Activated CD4-positive, alpha-beta T cell treated with anti-CD3 and anti-CD28 coated beads, Interleukin-2, amount 10 ng/mL, durations not matched to agents 24 days and 14 days (primary cell): Measurements from ENCODE around the gene OR6P1. TPM values are rescaled to one million over a fixed set of nuclear protein-coding genes. Genes with fewer than 3 reads are reported as not detected.

Experiments
- DNase-seq: peaks from one replicate; pipeline ENCODE4 v3.0.0; 2022
- H3K27ac Mint-ChIP-seq: one replicate; pipeline ENCODE4 v1.8.0; 2022; ENCODE audit warnings: mild to moderate bottlenecking, mixed read lengths
- H3K27me3 Mint-ChIP-seq: one replicate; pipeline ENCODE4 v1.8.0; 2022; ENCODE audit warnings: mixed read lengths
- H3K36me3 Mint-ChIP-seq: one replicate; pipeline ENCODE4 v1.8.0; 2022; ENCODE audit warnings: low read depth, mild to moderate bottlenecking, mixed read lengths
- H3K4me1 Mint-ChIP-seq: one replicate; pipeline ENCODE4 v1.8.0; 2021; ENCODE audit warnings: mixed read lengths
- H3K4me3 Mint-ChIP-seq: one replicate; pipeline ENCODE4 v1.8.0; 2022; ENCODE audit warnings: mild to moderate bottlenecking, moderate library complexity, mixed read lengths
- H3K9me3 Mint-ChIP-seq: one replicate; pipeline ENCODE4 v1.8.0; 2021; ENCODE audit warnings: mixed read lengths
- intact Hi-C: fragments of 100-400 bp; cut with micrococcal nuclease; formaldehyde crosslinking; loops from one replicate; pipeline ENCODE4 v1.15.1; 2023
- total RNA-seq: library from RNA; stranded (reverse); gene quantifications from 2 replicates; pipeline ENCODE4 v1.2.3, GENCODE V29; 2022

The OR6P1 gene
- total RNA-seq, 1 donor from 2014 or later: not detected

DNA sequence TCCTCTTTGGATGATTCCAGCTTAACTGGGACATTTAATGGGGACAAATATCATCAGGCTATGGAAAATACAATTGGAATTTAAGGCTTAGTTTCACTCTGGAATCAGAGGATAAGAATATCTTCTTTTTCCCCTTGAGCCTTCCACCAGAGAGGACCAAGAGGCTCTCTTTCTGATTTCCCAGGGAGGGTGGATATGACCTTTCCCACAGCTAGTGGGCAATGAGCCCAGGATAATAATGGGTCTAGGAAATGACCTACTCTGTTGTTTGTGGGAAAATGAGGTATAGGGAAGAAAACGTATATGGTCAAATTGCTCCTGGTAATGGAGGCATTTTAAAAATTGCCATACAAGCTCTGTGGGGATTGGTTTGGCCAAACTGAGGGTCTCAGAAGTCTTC, 18.1 kb downstream of the OR6P1 start:
- H3K4me3 Mint-ChIP-seq: no peak overlapping the region
- H3K9me3 Mint-ChIP-seq: no peaks in the 10 kb centered on the region
- no peaks in the 10 kb centered on the region for H3K36me3 Mint-ChIP-seq
- intact Hi-C loops: no loop called here
- no peaks in the 10 kb centered on the region for H3K4me1 Mint-ChIP-seq
- DNase-seq: no peak
- H3K27me3 Mint-ChIP-seq: peaks cover 9% of the 10 kb centered on the region
- no peak overlapping the region for H3K27ac Mint-ChIP-seq

DNA sequence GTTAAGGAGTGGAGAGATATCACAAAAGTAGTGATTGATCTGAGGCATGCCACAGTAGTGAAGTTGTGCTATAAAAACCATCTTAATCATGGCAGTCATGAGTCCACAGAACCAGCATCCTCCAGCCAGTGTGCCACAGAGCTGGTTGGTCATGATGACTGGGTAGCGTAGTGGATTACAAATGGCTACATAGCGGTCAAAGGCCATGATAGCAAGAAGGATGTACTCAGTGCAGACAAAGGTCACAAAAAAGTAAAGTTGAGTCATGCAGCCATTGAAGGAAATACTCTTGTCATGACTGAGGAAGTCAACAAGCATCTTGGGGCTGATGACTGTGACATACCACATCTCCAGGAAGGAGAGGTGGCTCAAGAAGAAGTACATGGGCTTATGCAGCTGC, 22.8 kb downstream of the OR6P1 start:
- H3K27ac Mint-ChIP-seq: no peak overlapping the region

DNA sequence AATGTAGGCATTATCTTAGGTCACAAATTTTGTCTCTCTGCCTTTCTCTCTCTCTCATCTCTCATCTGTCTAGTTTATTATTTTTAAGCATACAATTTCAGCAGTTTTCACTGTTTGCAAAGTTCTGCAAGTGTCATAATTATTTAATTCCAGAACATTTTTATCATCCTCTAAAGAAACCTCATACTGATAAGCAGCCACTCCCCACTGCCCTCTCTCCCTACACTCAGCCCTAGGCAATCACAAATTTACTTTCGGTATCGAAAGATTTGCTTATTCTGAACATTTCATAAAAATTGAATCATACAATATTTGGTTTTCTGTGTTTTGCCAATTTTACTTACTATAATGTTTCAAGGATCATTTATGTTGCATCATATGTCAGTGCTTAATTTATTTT, 32.8 kb downstream of the OR6P1 start:
- Mint-ChIP-seq H3K27ac (no peak overlapping the region), H3K36me3 (no peaks in the 10 kb centered on the region), H3K9me3 (no peaks in the 10 kb centered on the region), H3K27me3 (peaks cover 10% of the 10 kb centered on the region), H3K4me3 (no peak overlapping the region), H3K4me1 (no peaks in the 10 kb centered on the region)
- DNase-seq: no peak
- intact Hi-C loops: no loop called here

More for the DNA sequence above, 22.8 kb downstream of the OR6P1 start:
- no peaks in the 10 kb centered on the region for H3K36me3 Mint-ChIP-seq
- intact Hi-C loops: no loop called here
- no peaks in the 10 kb centered on the region for H3K4me1 Mint-ChIP-seq
- H3K27me3 Mint-ChIP-seq: peaks cover 3% of the 10 kb centered on the region
- no peak for DNase-seq
- no peak overlapping the region for H3K4me3 Mint-ChIP-seq
- no peaks in the 10 kb centered on the region for H3K9me3 Mint-ChIP-seq

DNA sequence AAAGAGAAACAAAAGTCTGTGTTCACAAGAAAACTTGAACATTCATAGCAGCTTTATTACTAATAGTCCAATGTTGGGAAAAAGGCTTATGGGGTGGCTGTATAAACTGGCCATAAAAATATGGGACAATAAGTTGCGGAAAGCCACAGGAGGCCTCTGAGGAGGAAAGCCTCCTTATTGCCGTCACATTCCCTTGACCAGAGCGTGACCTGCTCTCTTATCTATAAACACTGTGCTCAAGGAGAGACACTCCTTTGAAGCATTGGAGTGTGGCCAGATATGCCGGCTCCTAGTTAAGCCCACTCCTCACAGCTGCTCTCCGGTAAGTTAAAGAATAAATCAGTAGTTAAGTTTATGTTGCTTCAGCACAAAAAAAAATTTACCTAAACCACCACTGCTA, 35.9 kb downstream of the OR6P1 start:
- Mint-ChIP-seq H3K27ac (no peak overlapping the region), H3K36me3 (no peaks in the 10 kb centered on the region)
- DNase-seq: no peak

DNA sequence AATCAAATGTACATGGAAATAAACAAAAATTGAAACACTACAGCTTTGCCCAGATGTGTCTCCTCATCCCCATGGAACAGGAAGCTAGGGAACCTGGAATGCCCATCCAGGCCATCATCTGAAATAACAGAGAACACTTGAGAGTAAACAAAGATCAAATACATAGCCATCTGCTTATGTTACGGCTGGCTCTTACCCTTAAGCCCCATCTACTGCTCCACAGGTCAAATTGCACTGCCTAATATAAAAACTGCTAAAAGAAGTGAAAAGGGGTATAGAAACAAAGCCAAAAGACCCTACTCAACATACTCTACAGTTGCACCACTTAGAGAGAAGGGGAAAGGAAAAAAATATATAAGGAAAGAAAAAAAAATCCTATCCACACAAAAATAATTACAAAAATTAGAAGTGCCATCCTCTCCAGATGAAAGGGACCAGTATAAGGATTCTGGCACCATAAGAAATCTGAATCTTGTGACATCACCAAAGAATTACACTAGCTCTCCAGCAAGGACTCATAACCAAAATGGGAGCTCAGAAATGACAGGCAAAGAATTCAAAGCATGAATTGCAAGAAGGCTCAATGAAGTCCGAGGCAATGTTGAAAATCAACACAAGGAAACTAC, 43.1 kb downstream of the OR6P1 start:
- no peak for DNase-seq
- peaks cover 3% of the 10 kb centered on the region for H3K27me3 Mint-ChIP-seq
- intact Hi-C loops: no loop called here
- H3K36me3 Mint-ChIP-seq: no peaks in the 10 kb centered on the region
- no peak overlapping the region for H3K4me3 Mint-ChIP-seq
- H3K4me1 Mint-ChIP-seq: no peaks in the 10 kb centered on the region
- peaks cover 12% of the 10 kb centered on the region for H3K9me3 Mint-ChIP-seq
- no peak overlapping the region for H3K27ac Mint-ChIP-seq

More for the DNA sequence above, 35.9 kb downstream of the OR6P1 start:
- no peak overlapping the region for H3K4me3 Mint-ChIP-seq
- intact Hi-C loops: no loop called here
- no peaks in the 10 kb centered on the region for H3K4me1 Mint-ChIP-seq
- peaks cover 12% of the 10 kb centered on the region for H3K27me3 Mint-ChIP-seq
- H3K9me3 Mint-ChIP-seq: no peaks in the 10 kb centered on the region

DNA sequence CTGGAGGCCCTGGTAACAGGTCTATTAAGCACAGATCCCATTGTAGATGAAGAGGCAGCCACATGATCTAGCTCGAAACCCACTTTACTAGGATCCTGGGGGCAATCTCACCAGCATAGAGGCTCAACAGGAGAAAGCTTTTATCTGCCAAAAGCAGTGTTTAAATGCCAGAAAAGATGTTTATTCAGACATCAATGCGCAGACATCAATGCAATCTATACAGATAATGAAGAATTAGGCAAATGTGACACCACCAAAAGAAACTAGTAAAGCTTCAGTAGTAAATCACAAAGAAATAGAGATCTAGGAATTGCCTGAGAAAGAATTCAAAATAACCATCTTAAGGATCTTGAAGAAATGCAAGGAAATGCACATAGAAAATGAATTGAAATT, 48.7 kb downstream of the OR6P1 start:
- Mint-ChIP-seq H3K27me3 (peaks cover 2% of the 10 kb centered on the region), H3K9me3 (peaks cover 12% of the 10 kb centered on the region), H3K4me1 (no peaks in the 10 kb centered on the region), H3K27ac (no peak overlapping the region), H3K4me3 (no peak overlapping the region), H3K36me3 (no peaks in the 10 kb centered on the region)
- intact Hi-C loops: no loop called here
- no peak for DNase-seq

DNA sequence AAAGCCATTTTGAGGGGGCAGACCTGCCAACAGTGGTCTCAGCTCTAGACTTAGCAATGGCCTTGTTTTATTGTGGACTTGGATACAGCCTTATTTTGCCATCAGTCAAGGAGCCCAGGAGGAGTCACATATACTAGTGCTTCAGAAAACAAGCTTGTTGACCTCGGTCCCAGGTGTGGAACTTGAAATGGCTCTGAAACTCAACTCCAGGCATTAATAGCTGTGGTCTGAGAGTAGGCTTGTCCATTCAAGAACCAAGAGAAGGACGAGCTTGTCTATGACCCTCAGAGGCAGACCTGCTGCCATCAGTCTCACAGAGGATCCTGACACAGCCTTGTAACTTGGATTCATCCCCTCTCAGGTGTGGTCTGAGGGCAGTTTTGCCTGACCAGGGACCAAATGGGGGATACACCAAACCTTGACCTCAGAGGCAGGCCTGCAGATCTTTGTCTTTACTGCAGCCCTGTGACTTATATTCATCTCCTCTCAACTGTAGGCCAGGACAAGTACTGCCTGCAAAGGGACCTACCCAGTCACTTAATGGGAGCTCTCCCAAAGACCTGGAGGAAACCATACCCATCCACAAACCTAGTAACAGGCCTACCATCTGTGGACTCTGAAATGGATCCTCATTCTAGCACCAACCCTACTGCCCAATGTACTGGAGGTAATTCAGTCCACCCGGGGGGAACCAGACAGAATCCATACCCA, 49.3 kb downstream of the OR6P1 start:
- no peaks in the 10 kb centered on the region for H3K36me3 Mint-ChIP-seq
- H3K27ac Mint-ChIP-seq: no peak overlapping the region
- peaks cover 2% of the 10 kb centered on the region for H3K27me3 Mint-ChIP-seq
- no peak for DNase-seq
- H3K4me1 Mint-ChIP-seq: no peaks in the 10 kb centered on the region
- intact Hi-C loops: no loop called here
- peaks cover 12% of the 10 kb centered on the region for H3K9me3 Mint-ChIP-seq
- H3K4me3 Mint-ChIP-seq: no peak overlapping the region

DNA sequence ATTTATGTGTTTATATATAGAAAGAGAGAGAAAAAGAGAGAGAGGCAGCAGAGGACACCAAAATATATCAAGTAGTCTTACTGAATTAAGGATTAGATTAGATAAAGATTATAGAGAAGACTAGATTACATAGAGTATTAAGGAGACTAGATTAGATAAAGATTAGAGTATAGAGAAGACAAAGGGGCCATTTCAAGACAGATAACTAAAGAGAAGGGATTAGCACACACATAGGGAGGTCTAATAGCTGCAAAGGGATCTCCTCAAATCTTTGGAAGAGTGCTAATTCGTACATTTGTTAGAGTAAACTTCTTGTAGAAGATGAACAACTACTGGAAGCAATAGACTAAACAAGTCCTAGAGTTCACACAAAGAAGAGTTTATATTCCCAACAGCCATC, 50.4 kb downstream of the OR6P1 start:
- intact Hi-C loops: no loop called here
- Mint-ChIP-seq H3K4me3 (no peak overlapping the region), H3K27ac (no peak overlapping the region), H3K27me3 (peaks cover 2% of the 10 kb centered on the region), H3K4me1 (no peaks in the 10 kb centered on the region), H3K36me3 (no peaks in the 10 kb centered on the region), H3K9me3 (peaks cover 10% of the 10 kb centered on the region)
- DNase-seq: no peak

DNA sequence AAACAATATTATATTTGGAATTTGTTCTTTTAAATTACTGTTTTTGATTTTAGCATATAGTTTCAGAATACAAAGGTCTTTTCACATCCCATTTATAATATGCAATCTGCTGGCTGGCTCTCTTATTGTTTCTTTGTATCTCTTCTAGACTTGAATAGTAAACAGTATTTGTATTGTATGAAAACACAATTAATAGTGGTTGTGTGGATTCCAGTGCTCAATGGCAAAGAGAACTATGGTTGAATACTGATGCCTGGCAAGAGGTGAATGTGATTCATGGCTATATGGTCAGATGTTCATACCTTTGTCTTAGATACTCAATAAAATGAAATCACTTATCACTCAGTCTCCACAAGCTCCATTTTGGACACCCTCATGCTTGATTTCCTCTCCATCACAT, 53.4 kb downstream of the OR6P1 start:
- DNase-seq: no peak

More for the DNA sequence above, 53.4 kb downstream of the OR6P1 start:
- H3K36me3 Mint-ChIP-seq: no peaks in the 10 kb centered on the region
- H3K4me3 Mint-ChIP-seq: no peak overlapping the region
- no peaks in the 10 kb centered on the region for H3K4me1 Mint-ChIP-seq
- intact Hi-C loops: no loop called here
- H3K27me3 Mint-ChIP-seq: peaks cover 2% of the 10 kb centered on the region
- H3K9me3 Mint-ChIP-seq: no peaks in the 10 kb centered on the region
- H3K27ac Mint-ChIP-seq: no peak overlapping the region

Other genes with a start within 250 kb of the OR6P1 start
- not detected in 2 replicates for gene CD1B, start 239.0 kb downstream of the OR6P1 start, total RNA-seq
- not detected in 2 replicates for gene CD1E, start 216.7 kb downstream of the OR6P1 start, total RNA-seq
- not detected in 2 replicates for gene OR10T2, start 171.1 kb downstream of the OR6P1 start, total RNA-seq
- not detected in 2 replicates for gene OR10K2, start 144.3 kb downstream of the OR6P1 start, total RNA-seq
- not detected in 2 replicates for gene OR10K1, start 108.7 kb downstream of the OR6P1 start, total RNA-seq
- not detected in 2 replicates for gene OR10R2, start 98.4 kb downstream of the OR6P1 start, total RNA-seq
- not detected in 2 replicates for gene OR6Y1, start 16.2 kb downstream of the OR6P1 start, total RNA-seq
- gene OR10X1, start 9.3 kb upstream of the OR6P1 start, total RNA-seq: not detected in 2 replicates
- gene OR10Z1, start 34.7 kb upstream of the OR6P1 start, total RNA-seq: not detected in 2 replicates
- not detected in 2 replicates for gene SPTA1, start 116.1 kb upstream of the OR6P1 start, total RNA-seq
- not detected in 2 replicates for gene OR6K2, start 130.1 kb upstream of the OR6P1 start, total RNA-seq
- gene OR6K3, start 150.1 kb upstream of the OR6P1 start, total RNA-seq: not detected in 2 replicates
- gene OR6K6, start 184.1 kb upstream of the OR6P1 start, total RNA-seq: not detected in 2 replicates
- gene OR6N1, start 201.6 kb upstream of the OR6P1 start, total RNA-seq: not detected in 2 replicates
- not detected in 2 replicates for gene OR6N2, start 210.6 kb upstream of the OR6P1 start, total RNA-seq